ENCODE data around the gene SUSD4.

The SUSD4 gene

GRCh38 chr1:223363057-223363855, 720 bp downstream of the SUSD4 start:
- peak; percentile 17 to 20 for DNase-seq (ENCODE audit: low read depth in 2 of 2)
- TF ChIP-seq CTCF (IDR thresholded peaks at IDR 0.05; ENCODE audit: low read depth, low read length), result no peak
- H3K4me3 ChIP-seq (replicated peaks in 1 of 2; ENCODE audit: low read depth in 2 of 2, low read length in 2 of 2), result no peak overlapping the region

- no peak overlapping the region for H3K4me3 ChIP-seq (replicated peaks in 1 of 2; ENCODE audit: low read depth in 2 of 2, low read length in 2 of 2)
- DNase-seq (ENCODE audit: low read depth in 2 of 2), result no peak
- TF ChIP-seq CTCF (IDR thresholded peaks at IDR 0.05; ENCODE audit: low read depth, low read length), result no peak
These were observed 5.2 kb downstream of the SUSD4 start for GRCh38 chr1:223358826-223359225.

- no peak overlapping the region for H3K4me3 ChIP-seq (replicated peaks in 1 of 2; ENCODE audit: low read depth in 2 of 2, low read length in 2 of 2)
- TF ChIP-seq CTCF (IDR thresholded peaks at IDR 0.05; ENCODE audit: low read depth, low read length), result no peak
- DNase-seq (ENCODE audit: low read depth in 2 of 2), result no peak
These were observed 8.3 kb downstream of the SUSD4 start for GRCh38 chr1:223355699-223356098.

GRCh38 chr1:223353939-223354338, 10.0 kb downstream of the SUSD4 start:
- no peak overlapping the region for H3K4me3 ChIP-seq (replicated peaks in 1 of 2; ENCODE audit: low read depth in 2 of 2, low read length in 2 of 2)
- DNase-seq (ENCODE audit: low read depth in 2 of 2), result no peak
- no peak for TF ChIP-seq CTCF (IDR thresholded peaks at IDR 0.05; ENCODE audit: low read depth, low read length)

- TF ChIP-seq CTCF (IDR thresholded peaks at IDR 0.05; ENCODE audit: low read depth, low read length), result no peak
- H3K4me3 ChIP-seq (replicated peaks in 1 of 2; ENCODE audit: low read depth in 2 of 2, low read length in 2 of 2), result no peak overlapping the region
- DNase-seq (ENCODE audit: low read depth in 2 of 2), result no peak
These were observed 11.0 kb downstream of the SUSD4 start for GRCh38 chr1:223352944-223353343.

- DNase-seq (ENCODE audit: low read depth in 2 of 2), result no peak
- H3K4me3 ChIP-seq (replicated peaks in 1 of 2; ENCODE audit: low read depth in 2 of 2, low read length in 2 of 2), result no peak overlapping the region
- no peak for TF ChIP-seq CTCF (IDR thresholded peaks at IDR 0.05; ENCODE audit: low read depth, low read length)
These were observed 13.5 kb downstream of the SUSD4 start for GRCh38 chr1:223350361-223350908.

All from cardiac fibroblast (primary cell).